HG02981 (cell line): ENCODE results near the gene TRAPPC4.
A peak's percentile ranks its signal among the peaks of the same experiment; 100 is the strongest.

Source experiments
- ATAC-seq: cut with Tn5 transposase; IDR thresholded peaks from one replicate; pipeline ENCODE4 v1.9.1; 2021; ENCODE audit warnings: mild to moderate bottlenecking, moderate library complexity; ENCODE audit not compliant: unreplicated experiment

Gene TRAPPC4

DNA sequence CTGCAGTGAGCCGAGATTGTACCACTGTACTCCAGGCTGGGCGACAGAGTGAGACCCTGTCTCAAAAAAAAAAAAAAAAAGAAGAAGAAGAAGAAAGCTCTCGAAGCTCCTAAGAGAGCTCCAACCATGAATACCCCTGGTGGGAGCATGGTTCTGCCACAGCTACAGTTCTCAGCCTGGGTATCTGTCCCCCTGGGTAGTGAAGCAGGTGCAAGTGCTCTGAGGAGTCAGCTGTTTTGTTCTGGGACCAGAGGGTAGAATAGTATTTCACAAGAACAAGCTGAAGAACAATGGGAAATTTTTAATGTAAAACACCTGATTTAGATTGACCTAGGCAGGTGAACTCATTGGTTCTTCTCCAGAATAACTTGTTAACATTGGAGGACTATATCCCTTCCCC lies 42.7 kb downstream of the TRAPPC4 start:
- no peak for ATAC-seq

DNA sequence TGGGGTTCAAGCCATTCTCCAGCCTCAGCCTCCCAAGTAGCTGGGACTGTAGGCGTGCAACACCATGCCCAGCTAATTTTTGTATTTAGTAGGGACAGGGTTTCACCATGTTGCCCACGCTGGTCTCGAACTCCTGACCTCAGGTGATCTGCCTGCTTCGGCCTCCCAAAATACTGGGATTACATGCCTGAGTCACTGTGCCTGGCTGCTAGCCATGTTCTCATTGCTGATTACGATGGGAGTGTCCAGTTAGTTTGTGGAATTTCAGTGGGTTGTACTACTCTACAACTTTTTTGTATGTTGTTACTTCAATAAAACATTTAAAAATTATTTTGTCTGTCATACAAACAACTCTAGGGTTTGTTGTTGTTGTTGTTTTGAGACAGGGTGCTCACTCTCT lies 44.2 kb downstream of the TRAPPC4 start:
- ATAC-seq, result no peak

DNA sequence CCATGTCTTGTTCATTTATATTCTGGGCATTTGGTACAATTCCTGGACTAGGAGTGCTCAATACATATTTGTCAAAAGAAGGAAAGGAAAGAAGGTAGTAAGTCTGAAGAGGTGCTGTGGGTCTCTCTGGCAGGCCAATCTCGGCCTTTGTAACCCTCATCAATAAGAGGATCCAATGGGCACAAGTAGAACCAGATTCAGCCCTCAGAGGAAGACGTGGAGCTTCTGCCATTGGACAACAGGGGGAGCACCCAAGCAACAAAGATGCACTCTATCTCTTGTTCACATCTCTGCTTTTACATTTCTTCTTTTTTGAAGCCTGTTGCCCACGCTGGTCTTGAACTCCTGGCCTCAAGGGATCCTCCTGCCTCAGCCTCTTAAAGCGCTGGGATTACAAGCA lies 46.8 kb downstream of the TRAPPC4 start:
- ATAC-seq, result no peak

DNA sequence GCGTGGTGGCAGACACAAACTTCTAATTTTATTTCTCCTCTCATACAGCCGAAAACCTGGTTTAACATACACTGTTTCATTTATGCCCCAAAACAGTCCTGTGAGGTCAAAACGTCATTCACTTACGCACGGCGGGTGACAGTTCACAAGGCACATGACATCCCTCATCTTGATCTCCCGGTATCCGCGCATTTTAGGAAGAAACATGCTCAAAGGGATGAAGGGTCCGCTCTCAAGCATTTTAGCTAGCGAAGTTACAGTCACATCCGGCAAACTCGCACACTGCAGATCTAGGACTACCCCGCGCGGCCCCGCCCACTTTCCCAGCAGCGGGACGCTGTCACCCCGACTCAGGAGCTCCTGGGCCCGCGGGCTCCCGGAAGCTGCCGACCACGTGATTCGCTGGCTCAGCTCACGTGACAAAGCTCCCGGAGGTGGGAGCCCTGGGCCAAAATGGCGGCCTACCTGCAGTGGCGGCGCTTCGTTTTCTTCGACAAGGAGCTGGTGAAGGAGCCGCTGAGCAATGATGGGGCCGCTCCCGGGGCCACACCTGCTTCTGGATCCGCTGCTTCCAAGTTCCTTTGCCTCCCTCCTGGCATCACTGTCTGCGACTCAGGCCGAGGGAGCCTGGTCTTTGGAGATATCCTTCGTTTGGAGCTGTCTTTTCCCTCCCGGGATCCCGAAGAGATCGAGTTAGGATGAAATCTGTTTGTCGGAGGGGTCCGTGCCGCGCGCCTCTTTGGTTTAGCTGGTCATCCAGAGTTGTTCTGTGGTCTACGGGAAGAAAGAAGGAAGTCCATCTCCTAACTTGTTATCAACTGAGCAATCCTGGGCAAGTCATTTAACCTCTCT lies 49.0 kb downstream of the TRAPPC4 start, which contains the start of gene VPS11:
TSS of gene VPS11 (plus strand) at position 448 of the 852 bp plus-strand sequence. CDS start at position 454, 6 bp downstream.
- peak; percentile 94 for ATAC-seq
